ENCODE results near the gene ASB3.

GRCh38 chr2:53724536-53724935, 62.2 kb downstream of the ASB3 start:
- no peak for TF ChIP-seq CTCF (IDR thresholded peaks at IDR 0.05)
- TF ChIP-seq POLR2A (IDR thresholded peaks at IDR 0.05) = no peak

Measured in body of pancreas (tissue), 4 donors.